ENCODE data around the gene SMURF1. TPM values are rescaled to one million over a fixed set of nuclear protein-coding genes. Genes with fewer than 3 reads are reported as not detected.

Gene SMURF1
- total and polyA plus RNA-seq, 2 of the 4 experiments (the other 2 are of a cell fraction): 13.4 to 20.3 TPM

DNA sequence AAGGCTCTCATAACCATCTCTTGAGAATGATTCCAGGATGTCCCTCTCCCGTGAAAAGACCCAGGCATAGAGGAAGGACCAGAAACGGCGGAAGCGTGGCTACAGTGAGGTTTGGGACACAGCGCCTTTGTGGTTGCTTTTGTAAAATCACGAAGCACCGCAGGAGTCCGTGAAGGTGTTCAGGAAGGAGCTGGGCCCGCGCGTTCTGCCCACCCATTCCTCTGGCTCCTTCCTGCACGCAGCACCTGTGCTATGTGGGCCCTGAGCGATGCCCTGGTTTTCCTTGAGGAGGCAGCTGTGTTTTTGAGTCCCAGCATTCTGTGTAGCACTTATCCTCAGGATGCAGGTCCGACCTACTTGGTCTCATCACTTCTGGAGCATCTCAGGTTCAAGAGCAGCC, 152.8 kb downstream of the SMURF1 start:
- Histone ChIP-seq H3K27me3 (ENCODE audit: control insufficient read depth, insufficient read depth, low read length) (no peaks in the 10 kb centered on the region), H3K18ac (ENCODE audit: low read depth, low read length) (no peak overlapping the region), H3K79me1 (ENCODE audit: low read depth in 1 of 2, low read length in 2 of 2) (peaks cover 3 to 9% of the 10 kb centered on the region in 2 experiments; a peak in 3 of 4 replicates), H3K4ac (ENCODE audit: low read depth, low read length) (no peak overlapping the region), H4K5ac (ENCODE audit: low read depth, low read length) (no peak overlapping the region), H2BK15ac (ENCODE audit: low read depth, low read length) (no peak overlapping the region), H3K23ac (ENCODE audit: low read depth, low read length) (no peak overlapping the region), H2BK20ac (ENCODE audit: low read depth, low read length) (no peak overlapping the region), H3K36me3 (ENCODE audit: control insufficient read depth, insufficient read depth, low read length) (peaks cover 77% of the 10 kb centered on the region), H3K9me3 (ENCODE audit: control insufficient read depth, insufficient read depth, low read length) (no peaks in the 10 kb centered on the region; the same call in 1 of the 2 replicates), H2AK9ac (replicated peaks; ENCODE audit: low read depth, low read length, poor library complexity) (no peak overlapping the region), H3K9me1 (ENCODE audit: insufficient read depth, low read length) (peaks cover 2% of the 10 kb centered on the region; the same call in 1 of the 2 replicates), H3K4me3 (ENCODE audit: insufficient read depth, low read depth, low read length) (no peak overlapping the region), H3K4me2 (ENCODE audit: low read depth, low read length) (no peak overlapping the region), H3K9ac (ENCODE audit: low read depth, low read length) (no peak overlapping the region), H2BK120ac (ENCODE audit: low read depth, low read length) (no peak overlapping the region), H4K91ac (ENCODE audit: insufficient read depth, low read depth, low read length) (no peak overlapping the region), H3K27ac (ENCODE audit: insufficient read depth, low read length) (no peak overlapping the region), H2BK5ac (ENCODE audit: low read depth, low read length, poor library complexity, severe bottlenecking) (no peak overlapping the region), H3K14ac (replicated peaks; ENCODE audit: low read depth, low read length) (no peak overlapping the region), H2AFZ (replicated peaks; ENCODE audit: low read length, poor library complexity) (no peak overlapping the region), H3K56ac (ENCODE audit: extremely low read depth, insufficient read depth, low read length) (no peak overlapping the region), H3K4me1 (ENCODE audit: control insufficient read depth, insufficient read depth, low read length) (no peaks in the 10 kb centered on the region), H4K8ac (ENCODE audit: low read depth in 2 of 2, low read length in 2 of 2) (no peak overlapping the region), H2AK5ac (ENCODE audit: low read depth, low read length) (no peak overlapping the region), H4K20me1 (ENCODE audit: insufficient read depth, low read length) (no peaks in the 10 kb centered on the region)
- intact Hi-C loops (cut with micrococcal nuclease) (no loop called here), dilution Hi-C loops (cut with HindIII; ENCODE audit: low sequenced_read_pairs, unreplicated experiment) (no loop called here), in situ Hi-C loops (cut with MboI; ENCODE audit: low sequenced_read_pairs) (no loop called here)
- no peak for DNase-seq
- WGBS, 2 experiments (ENCODE audit: extremely low coverage in 2 of 2, insufficient read length in 1 of 2): 95% methylated on average over 9 of the region's 14 CpGs; no CpG with 5 or more reads in 1 of the 2 experiments
- POLR2A ChIA-PET (ENCODE audit: unreplicated experiment): no interaction called here
- BruUV-seq (replicated peaks): no TSS peak
- TF ChIP-seq CHD1 (IDR thresholded peaks at IDR 0.05; ENCODE audit: low read depth, low read length): no peak
- TF ChIP-seq, protein P1, sequence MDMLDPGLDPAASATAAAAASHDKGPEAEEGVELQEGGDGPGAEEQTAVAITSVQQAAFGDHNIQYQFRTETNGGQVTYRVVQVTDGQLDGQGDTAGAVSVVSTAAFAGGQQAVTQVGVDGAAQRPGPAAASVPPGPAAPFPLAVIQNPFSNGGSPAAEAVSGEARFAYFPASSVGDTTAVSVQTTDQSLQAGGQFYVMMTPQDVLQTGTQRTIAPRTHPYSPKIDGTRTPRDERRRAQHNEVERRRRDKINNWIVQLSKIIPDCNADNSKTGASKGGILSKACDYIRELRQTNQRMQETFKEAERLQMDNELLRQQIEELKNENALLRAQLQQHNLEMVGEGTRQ (IDR thresholded peaks at IDR 0.05; ENCODE audit: low read depth, low read length): no peak
- TF ChIP-seq CEBPB (IDR thresholded peaks at IDR 0.05; ENCODE audit: low read depth, low read length): no peak
- TF ChIP-seq, protein P2, sequence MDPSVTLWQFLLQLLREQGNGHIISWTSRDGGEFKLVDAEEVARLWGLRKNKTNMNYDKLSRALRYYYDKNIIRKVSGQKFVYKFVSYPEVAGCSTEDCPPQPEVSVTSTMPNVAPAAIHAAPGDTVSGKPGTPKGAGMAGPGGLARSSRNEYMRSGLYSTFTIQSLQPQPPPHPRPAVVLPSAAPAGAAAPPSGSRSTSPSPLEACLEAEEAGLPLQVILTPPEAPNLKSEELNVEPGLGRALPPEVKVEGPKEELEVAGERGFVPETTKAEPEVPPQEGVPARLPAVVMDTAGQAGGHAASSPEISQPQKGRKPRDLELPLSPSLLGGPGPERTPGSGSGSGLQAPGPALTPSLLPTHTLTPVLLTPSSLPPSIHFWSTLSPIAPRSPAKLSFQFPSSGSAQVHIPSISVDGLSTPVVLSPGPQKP (IDR thresholded peaks at IDR 0.05; ENCODE audit: borderline replicate concordance, low read depth, low read length): no peak
- TF ChIP-seq NFE2L2 (IDR thresholded peaks at IDR 0.05; ENCODE audit: low read depth, low read length): no peak
- no peak for TF ChIP-seq MAZ (IDR thresholded peaks at IDR 0.05; ENCODE audit: borderline replicate concordance, low read depth, low read length)
- TF ChIP-seq RFX5 (IDR thresholded peaks at IDR 0.05; ENCODE audit: low read depth, low read length): no peak
- TF ChIP-seq, protein P3, sequence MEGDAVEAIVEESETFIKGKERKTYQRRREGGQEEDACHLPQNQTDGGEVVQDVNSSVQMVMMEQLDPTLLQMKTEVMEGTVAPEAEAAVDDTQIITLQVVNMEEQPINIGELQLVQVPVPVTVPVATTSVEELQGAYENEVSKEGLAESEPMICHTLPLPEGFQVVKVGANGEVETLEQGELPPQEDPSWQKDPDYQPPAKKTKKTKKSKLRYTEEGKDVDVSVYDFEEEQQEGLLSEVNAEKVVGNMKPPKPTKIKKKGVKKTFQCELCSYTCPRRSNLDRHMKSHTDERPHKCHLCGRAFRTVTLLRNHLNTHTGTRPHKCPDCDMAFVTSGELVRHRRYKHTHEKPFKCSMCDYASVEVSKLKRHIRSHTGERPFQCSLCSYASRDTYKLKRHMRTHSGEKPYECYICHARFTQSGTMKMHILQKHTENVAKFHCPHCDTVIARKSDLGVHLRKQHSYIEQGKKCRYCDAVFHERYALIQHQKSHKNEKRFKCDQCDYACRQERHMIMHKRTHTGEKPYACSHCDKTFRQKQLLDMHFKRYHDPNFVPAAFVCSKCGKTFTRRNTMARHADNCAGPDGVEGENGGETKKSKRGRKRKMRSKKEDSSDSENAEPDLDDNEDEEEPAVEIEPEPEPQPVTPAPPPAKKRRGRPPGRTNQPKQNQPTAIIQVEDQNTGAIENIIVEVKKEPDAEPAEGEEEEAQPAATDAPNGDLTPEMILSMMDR (conservative IDR thresholded peaks at IDR 0.05; ENCODE audit: low read depth, low read length): no peak
- no peak for TF ChIP-seq MXI1 (IDR thresholded peaks at IDR 0.05; ENCODE audit: borderline replicate concordance, low read depth, low read length)
- TF ChIP-seq MAFK (IDR thresholded peaks at IDR 0.05; ENCODE audit: low read depth, low read length): no peak
- no peak for TF ChIP-seq BHLHE40 (IDR thresholded peaks at IDR 0.05; ENCODE audit: low read depth, low read length)
- no peak for TF ChIP-seq POLR2A (IDR thresholded peaks at IDR 0.05; ENCODE audit: low read depth, low read length)
- no peak for TF ChIP-seq FOS (IDR thresholded peaks at IDR 0.05; ENCODE audit: low read depth, low read length)
- TF ChIP-seq RCOR1 (IDR thresholded peaks at IDR 0.05; ENCODE audit: insufficient replicate concordance, low read length): no peak
- CTCF ChIA-PET: no interaction called here
- no peak for ATAC-seq (ENCODE audit: low read depth)
